Tibial nerve (tissue), 4 donors: ENCODE measurements around the gene ITGAL.

Experiments used
- CTCF ChIP-seq, 5 experiments: fragments of 200-600 bp in 3 of 5; fragments of 450-650 bp in 2 of 5; sonication (generic) in 3 of 5; IDR thresholded peaks; one replicate each; pipeline ENCODE4 v1.5.1; 2016 to 2019; ENCODE audit warnings: antibody characterized with exemption in 5 of 5, mild to moderate bottlenecking in 3 of 5, moderate library complexity in 2 of 5
- EP300 ChIP-seq, 2 donors: sonication (generic); formaldehyde crosslinking; IDR thresholded peaks; one replicate each; pipeline ENCODE4 v1.6.1; 2017; ENCODE audit warnings: antibody characterized with exemption in 2 of 2, mild to moderate bottlenecking in 1 of 2
- POLR2A ChIP-seq, 2 donors: fragments of 450-650 bp; IDR thresholded peaks; one replicate each; pipeline ENCODE4 v1.6.1; 2017; ENCODE audit warnings: antibody characterized with exemption in 2 of 2, mild to moderate bottlenecking in 2 of 2, moderate library complexity in 2 of 2

GRCh38 chr16:30555315-30556124 is 83.0 kb downstream of the ITGAL start:
- TF ChIP-seq CTCF (IDR thresholded peaks at IDR 0.05) (no peak), POLR2A (IDR thresholded peaks at IDR 0.05) (no peak), EP300 (IDR thresholded peaks at IDR 0.05) (no peak)
